ENCODE results near the gene SLIT1. TPM values are rescaled to one million over a fixed set of nuclear protein-coding genes. Genes with fewer than 3 reads are reported as not detected.

The SLIT1 gene
- total and polyA plus RNA-seq, 2 of the 8 experiments (the other 6 are each of a cell fraction or from before 2014, with no cell fraction given), result 0.70 to 0.88 TPM

DNA sequence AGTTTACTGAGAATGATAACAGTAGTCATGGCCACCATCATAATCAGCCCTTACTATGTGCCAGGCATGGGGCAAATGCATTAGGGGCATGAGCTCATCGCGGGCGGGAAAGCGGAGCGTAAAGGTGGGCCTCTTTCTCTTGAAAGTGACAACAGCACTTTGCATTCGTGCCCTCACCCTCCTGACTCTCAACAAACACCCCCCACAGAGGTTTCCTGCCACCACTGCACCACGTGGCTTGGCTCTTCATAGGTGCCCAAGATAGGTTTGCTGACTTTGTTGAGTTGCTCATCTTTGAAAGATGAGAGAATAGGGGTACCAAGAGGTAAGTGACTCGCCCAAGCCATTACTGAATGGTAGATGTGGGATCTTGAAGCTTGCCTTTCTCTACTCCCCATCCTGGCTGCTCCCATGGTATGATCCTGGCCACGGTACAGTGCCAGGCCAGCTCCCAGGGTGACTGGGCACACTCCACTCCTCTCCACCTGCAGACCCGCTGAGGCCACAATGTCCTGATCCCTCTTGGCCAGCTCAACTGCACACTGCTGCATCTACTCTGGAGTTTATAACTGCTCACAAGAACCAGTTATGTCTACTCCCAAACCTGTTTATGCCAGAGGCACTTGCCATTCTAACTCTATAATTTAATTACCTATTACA is 26.0 kb downstream of the SLIT1 start:
- H3K23ac ChIP-seq (ENCODE audit: insufficient read length), result no peak overlapping the region
- peaks cover 0 to 9% (median 4%) of the 10 kb centered on the region in 4 experiments; a peak in 4 of 7 replicates for H3K4me1 ChIP-seq (replicated peaks in 1 of 4; ENCODE audit: control insufficient read depth in 3 of 4, insufficient read depth in 4 of 4, low read length in 3 of 4)
- no peak for TF ChIP-seq CHD1 (IDR thresholded peaks at IDR 0.05; ENCODE audit: low read depth, low read length)
- TF ChIP-seq BRCA1 (IDR thresholded peaks at IDR 0.05; ENCODE audit: low read depth, low read length), result no peak
- no peak for TF ChIP-seq ASH2L (IDR thresholded peaks at IDR 0.05; ENCODE audit: low read length)
- TF ChIP-seq CBX5 (IDR thresholded peaks at IDR 0.05; ENCODE audit: low read depth, low read length), result no peak
- no peak overlapping the region for H4K5ac ChIP-seq (ENCODE audit: insufficient read length, low read depth, low read length)
- no peaks in the 10 kb centered on the region for H3K79me1 ChIP-seq (ENCODE audit: low read depth, low read length)
- FAIRE-seq (no peak), DNase-seq (ENCODE audit: low read depth in 1 of 2, low spot score in 2 of 2) (no peak)
- ChIA-PET CTCF (ENCODE audit: partially characterized antibody) (interaction anchor here (0.9 to 1.3 kb wide), 2 partner anchors 73 to 87 kb away, joined by 3 read pairs; no protein-coding TSS in a partner anchor), POLR2A (ENCODE audit: partially characterized antibody) (no interaction called here)
- H3K4ac ChIP-seq (replicated peaks; ENCODE audit: insufficient read length, low read depth, low read length), result no peak overlapping the region
- H3K4me2 ChIP-seq (ENCODE audit: insufficient read depth in 1 of 2, low read depth in 2 of 2, low read length in 2 of 2), result no peak overlapping the region
- H3K27ac ChIP-seq (ENCODE audit: low read depth, low read length), result no peak overlapping the region
- H2BK120ac ChIP-seq (replicated peaks; ENCODE audit: low read depth, low read length), result no peak overlapping the region
- no peak overlapping the region for H3K9ac ChIP-seq (replicated peaks in 1 of 4; ENCODE audit: extremely low read depth in 1 of 4, low read depth in 3 of 4, low read length in 3 of 4)
- no peak overlapping the region for H3K14ac ChIP-seq (ENCODE audit: insufficient read length)
- no peak overlapping the region for H4K8ac ChIP-seq (ENCODE audit: extremely low read depth, insufficient read depth, low read length)
- H2BK12ac ChIP-seq (ENCODE audit: low read depth, low read length), result no peak overlapping the region
- H3K27me3 ChIP-seq (replicated peaks in 1 of 4; ENCODE audit: control insufficient read depth in 3 of 4, extremely low read depth in 1 of 4, insufficient read depth in 3 of 4, low read length in 3 of 4), result no peaks in the 10 kb centered on the region
- H2BK20ac ChIP-seq (ENCODE audit: low read length), result no peak overlapping the region
- no peaks in the 10 kb centered on the region for H3K79me2 ChIP-seq (ENCODE audit: control insufficient read depth in 1 of 2, insufficient read depth in 2 of 2, low read length in 2 of 2)
- no peaks in the 10 kb centered on the region for H3K36me3 ChIP-seq (ENCODE audit: control insufficient read depth in 2 of 4, insufficient read depth in 4 of 4, low read length in 3 of 4)
- no peak overlapping the region for H2BK5ac ChIP-seq (ENCODE audit: low read depth, low read length)
- no peak overlapping the region for H2AFZ ChIP-seq (ENCODE audit: low read length)
- no peaks in the 10 kb centered on the region for H3K23me2 ChIP-seq (ENCODE audit: low read depth, low read length)
- H4K91ac ChIP-seq (replicated peaks; ENCODE audit: insufficient read length, low read length), result no peak overlapping the region
- H3K18ac ChIP-seq (ENCODE audit: extremely low read depth, low read length), result no peak overlapping the region
- H2AK5ac ChIP-seq (ENCODE audit: low read depth, low read length), result no peak overlapping the region
- H3K4me3 ChIP-seq (ENCODE audit: extremely low read depth in 1 of 4, insufficient read depth in 2 of 4, low read depth in 3 of 4, low read length in 4 of 4), result no peak overlapping the region
- H2BK15ac ChIP-seq (ENCODE audit: low read length), result no peak overlapping the region
- no peaks in the 10 kb centered on the region for H3K9me3 ChIP-seq (ENCODE audit: insufficient read depth in 2 of 2, low read depth in 1 of 2, low read length in 1 of 2)
- WGBS, 2 experiments (ENCODE audit: extremely low coverage in 1 of 2, insufficient coverage in 1 of 2, insufficient read length in 1 of 2, insufficient replicate concordance in 2 of 2, low coverage in 1 of 2, low lambda C conversion rate in 2 of 2, missing lambda C conversion rate in 1 of 2), result 92% methylated on average over 8 of the region's 10 CpGs; no CpG with 5 or more reads in 1 of the 2 experiments
- no peak overlapping the region for H3K56ac ChIP-seq (replicated peaks; ENCODE audit: insufficient read length, low read depth, low read length)
- no peaks in the 10 kb centered on the region for H4K20me1 ChIP-seq (replicated peaks in 1 of 2; ENCODE audit: control insufficient read depth in 1 of 2, insufficient read depth in 2 of 2, low read length in 2 of 2)

All from H1 (cell line).